NCI-H2196 (cell line): ENCODE results near the gene VEGFB.

Experiments
- DNase-seq: peaks from one replicate; lab custom pipeline; 2025; ENCODE audit not compliant: unreplicated experiment; lab: John Stamatoyannopoulos, UW

VEGFB gene

GRCh38 chr11:64233913-64234586, at the start of gene VEGFB:
TSS of gene VEGFB (plus strand) at chr11:64234584. CDS start at chr11:64234834, 250 bp downstream.
- DNase-seq, result peak; percentile 73

GRCh38 chr11:64185175-64185692, 49.1 kb upstream of the VEGFB start:
- DNase-seq, result peak; percentile 58

GRCh38 chr11:64185693-64186491, 48.5 kb upstream of the VEGFB start, which contains the start of gene STIP1:
TSS of gene STIP1 (plus strand) at chr11:64186171. CDS start at chr11:64186262, 91 bp downstream.
- DNase-seq, result peak; percentile 92

GRCh38 chr11:64186492-64187165, 47.8 kb upstream of the VEGFB start:
- no peak for DNase-seq

GRCh38 chr11:64192434-64192833, 42.0 kb upstream of the VEGFB start:
- DNase-seq, result no peak

- DNase-seq, result no peak
These were observed 37.8 kb upstream of the VEGFB start for GRCh38 chr11:64196626-64197025.

GRCh38 chr11:64198511-64198910, 35.9 kb upstream of the VEGFB start:
- DNase-seq, result no peak

- DNase-seq, result no peak
These were observed 32.8 kb upstream of the VEGFB start for GRCh38 chr11:64201543-64201942.

GRCh38 chr11:64202992-64203391, 31.4 kb upstream of the VEGFB start:
- DNase-seq, result no peak

GRCh38 chr11:64203421-64204079, 30.8 kb upstream of the VEGFB start:
- no peak for DNase-seq

- no peak for DNase-seq
These were observed 30.3 kb upstream of the VEGFB start for GRCh38 chr11:64204080-64204440.

GRCh38 chr11:64204464-64204989, 29.9 kb upstream of the VEGFB start:
- peak; percentile 83 for DNase-seq

GRCh38 chr11:64206457-64207255, 27.7 kb upstream of the VEGFB start, which contains the start of gene FERMT3:
TSS of gene FERMT3 (plus strand) at chr11:64206721. CDS start at chr11:64207365, 644 bp downstream.
- DNase-seq, result no peak

- no peak for DNase-seq
These were observed 26.9 kb upstream of the VEGFB start for GRCh38 chr11:64207256-64208085.

GRCh38 chr11:64208086-64208795, 26.1 kb upstream of the VEGFB start:
- no peak for DNase-seq

GRCh38 chr11:64208796-64209562, 25.4 kb upstream of the VEGFB start:
- DNase-seq, result no peak

GRCh38 chr11:64209563-64209843, 24.9 kb upstream of the VEGFB start:
- no peak for DNase-seq
